Measurements from ENCODE around the gene CD248. TPM values are rescaled to one million over a fixed set of nuclear protein-coding genes. Genes with fewer than 3 reads are reported as not detected.

The CD248 gene
- total RNA-seq, 4 donors from 2014 or later: 2.6 to 36.2 (median 6.5) TPM

DNA sequence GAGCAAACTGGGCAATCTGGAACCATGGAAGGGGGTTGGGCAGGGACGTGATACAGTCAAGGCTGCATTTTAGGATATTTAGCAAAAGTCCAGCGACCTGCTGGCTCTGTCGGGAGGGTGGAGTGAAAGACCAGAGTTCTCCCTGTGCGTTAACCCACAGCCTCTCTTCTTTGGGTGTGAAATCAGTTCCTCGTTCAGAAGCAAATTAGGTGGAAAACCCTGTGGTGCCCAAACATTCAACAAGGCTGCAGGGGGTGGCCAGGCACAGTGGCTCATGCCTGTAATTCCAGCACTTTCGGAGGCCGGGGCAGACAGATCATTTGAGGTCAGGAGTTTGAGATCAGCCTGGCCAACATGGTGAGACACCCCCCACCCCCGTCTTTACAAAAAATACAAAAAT lies 19.2 kb downstream of the CD248 start:
- Histone ChIP-seq H3K27me3 (peaks cover 35% of the 10 kb centered on the region), H3K27ac (no peak overlapping the region), H3K4me3 (no peak overlapping the region), H3K4me1 (no peaks in the 10 kb centered on the region), H3K9me3 (no peaks in the 10 kb centered on the region), H3K36me3 (no peaks in the 10 kb centered on the region)
- TF ChIP-seq POLR2AphosphoS5 (IDR thresholded peaks at IDR 0.05): no peak
- TF ChIP-seq POLR2A (IDR thresholded peaks at IDR 0.05): no peak
- no peak for TF ChIP-seq EP300 (IDR thresholded peaks at IDR 0.05; ENCODE audit: low read depth)
- TF ChIP-seq, protein P1, sequence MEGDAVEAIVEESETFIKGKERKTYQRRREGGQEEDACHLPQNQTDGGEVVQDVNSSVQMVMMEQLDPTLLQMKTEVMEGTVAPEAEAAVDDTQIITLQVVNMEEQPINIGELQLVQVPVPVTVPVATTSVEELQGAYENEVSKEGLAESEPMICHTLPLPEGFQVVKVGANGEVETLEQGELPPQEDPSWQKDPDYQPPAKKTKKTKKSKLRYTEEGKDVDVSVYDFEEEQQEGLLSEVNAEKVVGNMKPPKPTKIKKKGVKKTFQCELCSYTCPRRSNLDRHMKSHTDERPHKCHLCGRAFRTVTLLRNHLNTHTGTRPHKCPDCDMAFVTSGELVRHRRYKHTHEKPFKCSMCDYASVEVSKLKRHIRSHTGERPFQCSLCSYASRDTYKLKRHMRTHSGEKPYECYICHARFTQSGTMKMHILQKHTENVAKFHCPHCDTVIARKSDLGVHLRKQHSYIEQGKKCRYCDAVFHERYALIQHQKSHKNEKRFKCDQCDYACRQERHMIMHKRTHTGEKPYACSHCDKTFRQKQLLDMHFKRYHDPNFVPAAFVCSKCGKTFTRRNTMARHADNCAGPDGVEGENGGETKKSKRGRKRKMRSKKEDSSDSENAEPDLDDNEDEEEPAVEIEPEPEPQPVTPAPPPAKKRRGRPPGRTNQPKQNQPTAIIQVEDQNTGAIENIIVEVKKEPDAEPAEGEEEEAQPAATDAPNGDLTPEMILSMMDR (IDR thresholded peaks at IDR 0.05): no peak
- WGBS, 2 donors (ENCODE audit: low coverage in 1 of 2): 53 to 69% methylated on average over 5 to 6 of the region's 8 CpGs
- in situ Hi-C loops (cut with MboI; ENCODE audit: low pct_ligation_motif_present in 1 of 4, low pct_unique_long_range_greater_than_20kb in 1 of 4, low sequenced_read_pairs in 3 of 4) (no loop called here), intact Hi-C loops (cut with DNase I; ENCODE audit: low total_unique reads) (no loop called here)
- no peak for DNase-seq

DNA sequence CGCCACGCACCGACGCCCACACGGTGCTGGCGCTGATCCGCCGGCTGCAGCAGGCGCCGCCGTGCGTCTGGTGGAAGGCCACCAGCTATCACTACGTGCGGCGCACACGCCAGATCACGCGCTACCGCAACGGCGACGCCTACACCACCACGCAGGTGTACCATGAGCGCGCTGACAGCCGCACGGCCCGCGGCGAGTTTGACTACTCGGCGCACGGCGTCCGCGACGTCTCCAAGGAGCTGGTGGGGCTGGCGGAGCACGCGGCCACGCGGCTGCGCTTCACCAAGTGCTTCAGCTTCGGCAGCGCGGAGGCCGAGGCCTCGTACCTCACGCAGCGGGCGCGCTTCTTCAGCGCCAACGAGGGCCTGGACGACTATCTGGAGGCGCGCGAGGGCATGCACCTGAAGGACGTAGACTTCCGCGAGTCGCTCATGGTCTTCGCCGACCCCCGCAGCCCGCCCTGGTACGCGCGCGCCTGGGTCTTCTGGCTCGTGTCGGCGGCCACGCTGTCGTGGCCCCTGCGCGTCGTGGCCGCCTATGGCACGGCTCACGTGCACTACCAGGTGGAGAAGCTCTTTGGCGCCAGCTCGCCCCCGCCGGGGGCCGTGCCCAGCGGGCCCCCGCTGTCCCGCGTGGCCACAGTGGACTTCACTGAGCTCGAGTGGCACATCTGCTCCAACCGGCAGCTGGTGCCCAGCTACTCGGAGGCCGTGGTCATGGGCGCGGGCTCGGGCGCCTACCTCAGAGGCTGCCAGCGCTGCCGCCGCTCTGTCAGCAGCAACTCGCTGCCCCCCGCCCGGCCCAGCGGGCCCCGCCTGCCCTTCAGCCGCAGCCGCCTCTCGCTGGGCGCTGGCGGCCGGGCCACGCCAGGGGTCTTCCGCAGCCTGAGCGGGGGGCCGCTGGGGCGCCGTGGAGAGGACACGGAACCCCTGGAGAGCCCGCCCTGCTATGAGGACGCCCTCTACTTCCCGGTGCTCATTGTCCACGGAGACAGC lies 21.9 kb downstream of the CD248 start:
- peaks cover 6 to 15% (median 11%) of the 10 kb centered on the region in 4 donors for H3K4me1 ChIP-seq
- no peak overlapping the region for H3K27ac ChIP-seq
- TF ChIP-seq, protein P1 (IDR thresholded peaks at IDR 0.05): no peak
- TF ChIP-seq POLR2AphosphoS5 (IDR thresholded peaks at IDR 0.05) (no peak), EP300 (IDR thresholded peaks at IDR 0.05; ENCODE audit: low read depth) (no peak), POLR2A (IDR thresholded peaks at IDR 0.05) (no peak)
- DNase-seq: no peak
- H3K27me3 ChIP-seq: peaks cover 54% of the 10 kb centered on the region
- intact Hi-C loops (cut with DNase I; ENCODE audit: low total_unique reads): no loop called here
- no peaks in the 10 kb centered on the region for H3K9me3 ChIP-seq
- no peaks in the 10 kb centered on the region for H3K36me3 ChIP-seq
- in situ Hi-C loops (cut with MboI; ENCODE audit: low pct_ligation_motif_present in 1 of 4, low pct_unique_long_range_greater_than_20kb in 1 of 4, low sequenced_read_pairs in 3 of 4): no loop called here
- WGBS, 2 donors (ENCODE audit: low coverage in 1 of 2): 91% methylated on average over 92 of the region's 123 CpGs; no CpG with 5 or more reads in 1 of the 2 donors
- H3K4me3 ChIP-seq: no peak overlapping the region

DNA sequence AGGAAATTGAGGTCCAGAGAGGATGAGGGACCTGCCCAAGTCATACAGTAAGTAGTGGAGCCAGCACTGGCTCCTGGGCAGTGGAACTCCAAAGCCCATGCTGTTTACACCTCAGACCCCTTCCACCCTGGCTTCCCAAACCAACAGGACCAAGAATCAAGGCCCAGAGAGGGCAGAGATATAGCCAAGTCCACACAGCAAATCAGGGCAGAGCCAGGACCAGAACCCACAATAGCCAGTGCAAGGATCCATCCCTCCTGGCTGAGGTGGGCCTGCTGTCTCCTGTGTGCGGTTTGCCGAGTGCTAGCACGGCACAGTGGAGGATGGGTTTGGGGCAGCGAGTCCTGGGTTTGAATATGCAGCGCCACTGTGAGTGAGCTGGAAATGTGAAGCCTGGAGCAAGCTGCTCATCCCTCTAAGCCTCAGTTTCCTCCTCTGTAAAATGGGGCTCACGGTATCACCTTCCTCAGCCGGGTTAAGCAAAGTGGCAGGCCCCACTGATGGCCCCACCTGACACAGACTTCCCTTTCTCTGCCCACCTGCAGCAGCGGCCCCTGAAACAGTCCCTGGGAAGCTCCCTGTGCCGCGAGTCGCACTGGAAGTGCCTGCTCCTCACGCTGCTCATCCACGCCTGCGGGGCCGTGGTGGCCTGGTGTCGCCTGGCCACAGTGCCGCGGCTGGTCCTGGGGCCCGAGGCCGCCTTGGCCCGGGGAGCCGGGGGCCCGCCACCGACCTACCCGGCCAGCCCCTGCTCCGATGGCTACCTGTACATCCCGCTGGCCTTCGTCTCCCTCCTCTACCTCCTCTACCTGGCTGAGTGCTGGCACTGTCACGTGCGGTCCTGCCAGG lies 22.8 kb downstream of the CD248 start:
- DNase-seq: no peak
- in situ Hi-C loops (cut with MboI; ENCODE audit: low pct_ligation_motif_present in 1 of 4, low pct_unique_long_range_greater_than_20kb in 1 of 4, low sequenced_read_pairs in 3 of 4) (no loop called here), intact Hi-C loops (cut with DNase I; ENCODE audit: low total_unique reads) (no loop called here)
- no peak for TF ChIP-seq POLR2AphosphoS5 (IDR thresholded peaks at IDR 0.05)
- TF ChIP-seq POLR2A (IDR thresholded peaks at IDR 0.05): no peak
- TF ChIP-seq EP300 (IDR thresholded peaks at IDR 0.05; ENCODE audit: low read depth): no peak
- TF ChIP-seq, protein P1 (IDR thresholded peaks at IDR 0.05): no peak
- Histone ChIP-seq H3K4me1 (peaks cover 8 to 19% (median 16%) of the 10 kb centered on the region in 4 donors), H3K9me3 (no peaks in the 10 kb centered on the region), H3K36me3 (no peaks in the 10 kb centered on the region), H3K27ac (no peak overlapping the region), H3K27me3 (peaks cover 54% of the 10 kb centered on the region), H3K4me3 (no peak overlapping the region)
- WGBS, 2 donors (ENCODE audit: low coverage in 1 of 2): 79% methylated on average over 20 of the region's 30 CpGs; no CpG with 5 or more reads in 1 of the 2 donors

DNA sequence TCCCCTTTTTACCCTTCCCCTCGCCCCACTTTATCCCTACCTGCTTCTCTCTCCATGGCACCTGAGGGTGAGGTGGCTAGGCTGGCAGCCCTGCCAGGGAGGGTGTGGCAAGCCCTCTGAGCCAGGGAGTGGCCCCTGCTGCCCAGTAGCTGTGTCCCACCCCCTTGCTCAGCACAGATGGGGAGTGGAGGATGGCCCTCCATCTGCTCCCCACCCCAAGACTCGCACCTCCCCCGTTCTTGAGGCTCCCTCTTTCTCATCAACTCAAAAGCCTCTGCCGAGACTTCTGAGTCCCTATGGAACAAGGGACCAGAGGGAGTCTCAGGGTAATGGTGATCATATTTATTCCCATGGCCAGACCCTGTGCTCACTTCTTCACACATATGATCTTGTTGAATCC lies 23.5 kb downstream of the CD248 start:
- no peaks in the 10 kb centered on the region for H3K36me3 ChIP-seq
- intact Hi-C loops (cut with DNase I; ENCODE audit: low total_unique reads) (no loop called here), in situ Hi-C loops (cut with MboI; ENCODE audit: low pct_ligation_motif_present in 1 of 4, low pct_unique_long_range_greater_than_20kb in 1 of 4, low sequenced_read_pairs in 3 of 4) (no loop called here)
- TF ChIP-seq POLR2A (IDR thresholded peaks at IDR 0.05): no peak
- H3K27ac ChIP-seq: no peak overlapping the region
- 48% methylated on average over 4 of the region's 4 CpGs; no CpG with 5 or more reads in 1 of the 2 donors for WGBS, 2 donors (ENCODE audit: low coverage in 1 of 2)
- peaks cover 54% of the 10 kb centered on the region for H3K27me3 ChIP-seq
- DNase-seq: no peak
- no peaks in the 10 kb centered on the region for H3K9me3 ChIP-seq
- H3K4me3 ChIP-seq: no peak overlapping the region
- H3K4me1 ChIP-seq: peaks cover 8 to 22% (median 17%) of the 10 kb centered on the region in 4 donors
